Testis (tissue), 3 donors: ENCODE data around the gene MAP4K1. TPM values are rescaled to one million over a fixed set of nuclear protein-coding genes. Genes with fewer than 3 reads are reported as not detected.
"Not testable (repeated sequence)": the region's sequence is repeated elsewhere in the genome, so short reads cannot be mapped to it uniquely, and the experiment has no call there.

Experiments used
- DNase-seq: peaks from one replicate; pipeline ENCODE4 v3.0.0-alpha.2; 2019
- H3K27ac ChIP-seq, 2 donors: fragments of 200-600 bp; sonication (generic); one replicate each; pipeline ENCODE4 v1.5.1; 2019
- H3K27me3 ChIP-seq: fragments of 200-600 bp; sonication (generic); one replicate; pipeline ENCODE4 v1.5.1; 2019
- H3K36me3 ChIP-seq: fragments of 200-600 bp; sonication (generic); one replicate; pipeline ENCODE4 v1.5.1; 2017; ENCODE audit warnings: low read depth; ENCODE audit errors: missing control alignments
- H3K4me1 ChIP-seq: fragments of 200-600 bp; sonication (generic); one replicate; pipeline ENCODE4 v1.5.1; 2019
- H3K4me3 ChIP-seq, 2 donors: fragments of 200-600 bp; sonication (generic); one replicate each; pipeline ENCODE4 v1.5.1; 2017 to 2019
- H3K9me3 ChIP-seq: fragments of 200-600 bp; sonication (generic); one replicate; pipeline ENCODE4 v1.5.1; 2017
- POLR2A ChIP-seq: fragments of 450-650 bp; IDR thresholded peaks from one replicate; pipeline ENCODE4 v1.6.1; 2017; ENCODE audit warnings: antibody characterized with exemption, mild to moderate bottlenecking, moderate library complexity
- WGBS, 2 donors: methylation state at CpG; one replicate each; pipeline ENCODE4 v1.1.5; 2018; 5-methylcytosine and 5-hydroxymethylcytosine counted together
- intact Hi-C: fragments of 100-400 bp; cut with DNase I; formaldehyde crosslinking; loops from one replicate; pipeline ENCODE4 v1.15.1; 2023; ENCODE audit warnings: low total_unique reads
- polyA plus RNA-seq: library from polyadenylated mRNA; stranded (reverse); fragments of 350-450 nt; fragmentation: Illumina TruSeq; extraction: RNeasy Lipid Tissue Mini Kit (QIAGEN cat#74804); gene quantifications from one replicate; pipeline ENCODE4 v1.2.3, GENCODE V29; 2014; ENCODE audit warnings: low read depth, low replicate concordance; ENCODE audit not compliant: insufficient read depth
- total RNA-seq, 2 donors: library from RNA; depleted of rRNA; stranded (reverse); fragments of >200 nt; gene quantifications; one replicate each; pipeline ENCODE4 v1.2.3, GENCODE V29; 2016
- TF ChIP-seq, protein P1 (sequence below), 3 experiments: fragments of 450-650 bp in 2 of 3; fragments of 200-600 bp in 1 of 3; sonication (generic) in 1 of 3; IDR thresholded peaks; one replicate each; pipeline ENCODE4 v1.5.1; 2016 to 2019; ENCODE audit warnings: antibody characterized with exemption in 3 of 3, mild to moderate bottlenecking in 2 of 3, moderate library complexity in 1 of 3

The MAP4K1 gene
- total and polyA plus RNA-seq, 3 donors from 2014 or later: 2.8 to 9.9 (median 8.3) TPM

GRCh38 chr19:38561053-38561606, 56.6 kb downstream of the MAP4K1 start:
- no peaks in the 10 kb centered on the region for H3K36me3 ChIP-seq
- no peak overlapping the region for H3K27ac ChIP-seq
- intact Hi-C loops: no loop called here
- no peak for TF ChIP-seq POLR2A
- TF ChIP-seq, protein P1, sequence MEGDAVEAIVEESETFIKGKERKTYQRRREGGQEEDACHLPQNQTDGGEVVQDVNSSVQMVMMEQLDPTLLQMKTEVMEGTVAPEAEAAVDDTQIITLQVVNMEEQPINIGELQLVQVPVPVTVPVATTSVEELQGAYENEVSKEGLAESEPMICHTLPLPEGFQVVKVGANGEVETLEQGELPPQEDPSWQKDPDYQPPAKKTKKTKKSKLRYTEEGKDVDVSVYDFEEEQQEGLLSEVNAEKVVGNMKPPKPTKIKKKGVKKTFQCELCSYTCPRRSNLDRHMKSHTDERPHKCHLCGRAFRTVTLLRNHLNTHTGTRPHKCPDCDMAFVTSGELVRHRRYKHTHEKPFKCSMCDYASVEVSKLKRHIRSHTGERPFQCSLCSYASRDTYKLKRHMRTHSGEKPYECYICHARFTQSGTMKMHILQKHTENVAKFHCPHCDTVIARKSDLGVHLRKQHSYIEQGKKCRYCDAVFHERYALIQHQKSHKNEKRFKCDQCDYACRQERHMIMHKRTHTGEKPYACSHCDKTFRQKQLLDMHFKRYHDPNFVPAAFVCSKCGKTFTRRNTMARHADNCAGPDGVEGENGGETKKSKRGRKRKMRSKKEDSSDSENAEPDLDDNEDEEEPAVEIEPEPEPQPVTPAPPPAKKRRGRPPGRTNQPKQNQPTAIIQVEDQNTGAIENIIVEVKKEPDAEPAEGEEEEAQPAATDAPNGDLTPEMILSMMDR (IDR thresholded peaks at IDR 0.05): no peak
- H3K4me1 ChIP-seq: no peaks in the 10 kb centered on the region
- DNase-seq: peak; percentile 26
- H3K4me3 ChIP-seq: peak overlapping the region in 1 of 2 donors; percentile 36
- no peaks in the 10 kb centered on the region for H3K9me3 ChIP-seq
- H3K27me3 ChIP-seq: no peaks in the 10 kb centered on the region
- WGBS, 2 donors: 78 to 85% methylated on average over 42 of the region's 42 CpGs

- no peaks in the 10 kb centered on the region for H3K9me3 ChIP-seq
- TF ChIP-seq POLR2A: no peak
- TF ChIP-seq, protein P1 (IDR thresholded peaks at IDR 0.05): no peak
- intact Hi-C loops: no loop called here
- no peaks in the 10 kb centered on the region for H3K27me3 ChIP-seq
- 76 to 85% methylated on average over 13 of the region's 13 CpGs for WGBS, 2 donors
- H3K27ac ChIP-seq: no peak overlapping the region
- no peak for DNase-seq
- no peaks in the 10 kb centered on the region for H3K4me1 ChIP-seq
- H3K36me3 ChIP-seq: no peaks in the 10 kb centered on the region
- H3K4me3 ChIP-seq: no peak overlapping the region
Measured at GRCh38 chr19:38559428-38560401, 58.0 kb downstream of the MAP4K1 start.

DNA sequence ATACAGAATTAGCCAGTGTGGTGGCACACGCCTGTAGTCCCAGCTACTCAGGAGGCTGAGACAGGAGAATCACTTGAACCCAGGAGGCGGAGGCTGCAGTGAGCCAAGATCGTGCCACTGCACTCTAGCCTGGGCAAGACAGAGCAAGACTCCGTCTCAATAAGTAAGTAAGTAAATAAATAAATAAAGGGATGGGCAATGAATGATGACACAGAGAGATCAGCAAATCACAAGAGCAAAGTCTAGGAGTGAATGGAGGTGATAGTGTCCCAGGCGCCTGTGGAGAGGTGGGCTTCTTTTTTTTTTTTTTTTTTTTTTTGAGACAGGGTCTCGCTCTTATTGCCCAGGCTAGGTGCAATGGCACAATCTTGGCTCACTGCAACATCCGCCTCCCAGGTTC, 58.8 kb downstream of the MAP4K1 start:
- H3K4me3 ChIP-seq, DNase-seq, H3K27me3 ChIP-seq, H3K36me3 ChIP-seq, H3K27ac ChIP-seq, intact Hi-C loops, H3K4me1 ChIP-seq, H3K9me3 ChIP-seq: not testable (repeated sequence)
- 91 to 94% methylated on average over 7 of the region's 7 CpGs for WGBS, 2 donors

GRCh38 chr19:38557205-38557799, 60.5 kb downstream of the MAP4K1 start:
- no peak overlapping the region for H3K27ac ChIP-seq
- whole genome bisulfite sequencing, 2 donors: 78% methylated on average over 12 of the region's 12 CpGs
- H3K9me3 ChIP-seq: no peaks in the 10 kb centered on the region
- no peak for TF ChIP-seq POLR2A
- TF ChIP-seq, protein P1 (IDR thresholded peaks at IDR 0.05): no peak
- no peak for DNase-seq
- no peaks in the 10 kb centered on the region for H3K4me1 ChIP-seq
- no peak overlapping the region for H3K4me3 ChIP-seq
- no peaks in the 10 kb centered on the region for H3K36me3 ChIP-seq
- no peaks in the 10 kb centered on the region for H3K27me3 ChIP-seq
- intact Hi-C loops: no loop called here

DNA sequence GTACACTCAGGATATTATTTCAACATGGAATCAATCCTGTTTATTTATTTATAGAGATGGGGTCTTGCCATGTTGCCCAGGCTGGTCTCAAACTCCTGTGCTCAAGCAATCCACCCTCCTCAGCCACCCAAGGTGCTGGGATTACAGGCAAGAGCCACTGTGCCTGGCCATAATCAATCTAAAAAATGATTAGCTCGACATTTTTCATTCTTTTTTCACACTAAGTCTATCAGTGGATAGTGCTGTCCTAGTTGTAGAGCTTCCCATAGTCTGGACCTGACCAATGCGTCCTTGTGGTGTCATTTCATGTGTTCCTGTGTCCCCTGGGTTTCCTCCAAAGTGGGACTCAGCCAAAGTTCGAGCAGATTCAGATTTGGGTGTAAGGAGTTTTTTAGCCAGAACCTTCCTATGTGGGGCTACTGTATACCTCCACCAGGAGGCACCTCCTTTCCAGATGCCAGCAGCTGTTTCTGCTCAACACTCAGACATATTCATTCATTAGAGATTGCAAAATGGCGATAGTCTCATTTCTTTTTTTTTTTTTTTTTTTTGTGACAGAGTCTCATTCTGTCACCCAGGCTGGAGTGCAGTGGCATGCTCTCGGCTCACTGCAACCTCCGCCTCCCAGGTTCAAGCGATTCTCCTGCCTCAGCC, 61.1 kb downstream of the MAP4K1 start:
- Histone ChIP-seq H3K27me3 (no peaks in the 10 kb centered on the region), H3K4me3 (no peak overlapping the region), H3K9me3 (no peaks in the 10 kb centered on the region), H3K27ac (no peak overlapping the region), H3K4me1 (no peaks in the 10 kb centered on the region), H3K36me3 (no peaks in the 10 kb centered on the region)
- intact Hi-C loops: no loop called here
- TF ChIP-seq, protein P1 (IDR thresholded peaks at IDR 0.05): no peak
- no peak for TF ChIP-seq POLR2A
- 68 to 77% methylated on average over 7 of the region's 7 CpGs for WGBS, 2 donors
- DNase-seq: no peak
